Stimulated activated CD4-positive, alpha-beta T cell treated with anti-CD3 and anti-CD28 coated beads, Interleukin-12 subunit alpha, Interleukin-12 subunit beta, amount 100 ng/mL, for 4 hours (primary cell): ENCODE data around the gene SLC9A8.
A peak's percentile ranks its signal among the peaks of the same experiment; 100 is the strongest.

Source experiments
- DNase-seq: peaks from one replicate; pipeline ENCODE4 v3.0.0-alpha.2; 2020

Gene SLC9A8

DNA sequence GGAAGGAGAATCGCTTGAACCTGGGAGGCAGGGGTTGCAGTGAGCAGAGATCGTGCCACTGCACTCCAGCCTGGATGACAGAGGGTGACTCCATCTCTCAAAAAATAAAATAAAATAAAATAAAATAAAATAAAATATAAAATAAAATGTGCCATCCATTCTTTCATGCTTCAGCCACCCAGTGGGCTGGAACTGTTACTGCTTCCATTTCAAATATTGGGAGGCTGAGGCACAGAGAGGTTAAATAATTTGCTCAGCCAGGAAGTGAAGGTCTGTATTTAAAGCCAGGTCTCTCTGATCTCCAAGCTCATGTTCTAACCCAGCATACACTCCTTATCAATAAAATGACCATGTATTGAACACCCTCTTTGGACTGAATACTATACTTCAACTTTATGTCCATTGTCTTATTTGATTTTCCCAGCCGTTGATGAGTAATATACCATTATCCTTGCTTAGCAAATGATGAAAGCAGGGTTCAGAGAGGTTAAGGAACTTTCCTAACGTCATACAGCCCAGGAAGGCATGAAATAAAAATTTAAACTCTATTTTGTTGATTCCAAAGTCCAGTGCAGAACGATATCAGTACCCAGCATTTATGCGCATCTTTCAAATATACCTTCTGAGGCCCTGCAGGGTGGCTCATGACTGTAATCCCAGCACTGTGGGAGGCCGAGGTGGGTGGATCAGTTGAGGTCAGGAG lies 25.8 kb upstream of the SLC9A8 start:
- no peak for DNase-seq

- DNase-seq: no peak
Observed at GRCh38 chr20:49787371-49788357, 25.0 kb upstream of the SLC9A8 start.

GRCh38 chr20:49790077-49790798 lies 22.4 kb upstream of the SLC9A8 start:
- no peak for DNase-seq

DNA sequence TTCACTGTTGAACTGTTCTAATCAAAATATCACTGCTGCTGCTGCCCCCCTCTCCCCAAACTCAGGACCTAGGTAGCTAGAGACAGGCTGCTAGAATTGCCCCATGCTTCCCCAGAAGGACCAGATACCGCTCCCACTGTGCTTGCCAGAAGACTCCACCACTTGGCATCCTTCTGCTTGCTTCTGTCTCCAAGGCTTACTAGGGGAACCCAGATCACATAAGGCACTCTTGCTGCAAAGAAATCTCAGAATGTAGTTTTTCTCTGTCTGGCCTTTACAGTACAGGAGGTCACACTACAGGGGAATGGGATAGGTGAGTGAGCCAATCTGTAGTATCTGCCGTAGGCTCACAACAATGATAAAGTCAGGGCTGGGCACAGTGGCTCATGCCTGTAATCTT lies 21.5 kb upstream of the SLC9A8 start:
- DNase-seq: no peak

GRCh38 chr20:49792006-49792405 lies 20.6 kb upstream of the SLC9A8 start:
- DNase-seq: no peak

- DNase-seq: no peak
Observed at GRCh38 chr20:49792611-49793010, 20.0 kb upstream of the SLC9A8 start.

DNA sequence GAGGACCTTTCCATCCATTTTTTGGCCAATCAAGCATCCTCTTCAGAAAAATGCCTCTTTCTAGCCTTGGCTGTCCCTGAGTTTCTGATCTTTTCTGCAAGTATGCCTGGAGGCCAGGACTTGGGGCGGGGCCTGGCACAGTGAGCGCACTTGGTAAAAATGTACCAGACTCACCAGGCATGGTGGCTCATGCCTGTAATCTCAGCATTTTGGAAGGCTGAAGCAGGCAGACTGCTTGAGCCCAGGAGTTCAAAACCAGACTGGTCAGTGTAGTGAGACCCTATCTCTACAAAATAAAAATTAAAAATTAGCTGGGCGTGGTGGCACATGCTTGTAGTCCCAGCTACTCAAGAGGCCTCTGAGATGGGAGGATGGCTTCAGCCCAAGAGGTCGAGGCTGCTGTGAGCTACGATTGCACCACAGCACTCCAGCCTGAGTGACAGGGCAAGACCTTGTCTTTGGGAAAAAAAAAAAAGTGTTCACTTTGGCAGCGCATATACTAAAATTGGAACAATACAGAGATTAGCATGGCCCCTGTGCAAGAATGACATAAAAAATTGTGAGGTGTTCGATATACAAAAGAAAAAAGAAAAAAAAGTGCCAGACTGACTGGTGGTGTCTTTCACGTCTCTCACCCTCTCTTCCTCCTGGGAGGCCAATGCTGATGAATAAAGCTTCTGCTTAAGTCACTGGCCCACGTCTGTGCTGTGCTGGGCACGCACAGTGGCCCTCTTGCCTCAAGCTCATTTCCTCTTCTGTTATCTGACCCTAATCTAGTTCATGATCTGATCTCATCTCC lies 18.1 kb upstream of the SLC9A8 start:
- DNase-seq: no peak

GRCh38 chr20:49795135-49795424 lies 17.5 kb upstream of the SLC9A8 start:
- no peak for DNase-seq

DNA sequence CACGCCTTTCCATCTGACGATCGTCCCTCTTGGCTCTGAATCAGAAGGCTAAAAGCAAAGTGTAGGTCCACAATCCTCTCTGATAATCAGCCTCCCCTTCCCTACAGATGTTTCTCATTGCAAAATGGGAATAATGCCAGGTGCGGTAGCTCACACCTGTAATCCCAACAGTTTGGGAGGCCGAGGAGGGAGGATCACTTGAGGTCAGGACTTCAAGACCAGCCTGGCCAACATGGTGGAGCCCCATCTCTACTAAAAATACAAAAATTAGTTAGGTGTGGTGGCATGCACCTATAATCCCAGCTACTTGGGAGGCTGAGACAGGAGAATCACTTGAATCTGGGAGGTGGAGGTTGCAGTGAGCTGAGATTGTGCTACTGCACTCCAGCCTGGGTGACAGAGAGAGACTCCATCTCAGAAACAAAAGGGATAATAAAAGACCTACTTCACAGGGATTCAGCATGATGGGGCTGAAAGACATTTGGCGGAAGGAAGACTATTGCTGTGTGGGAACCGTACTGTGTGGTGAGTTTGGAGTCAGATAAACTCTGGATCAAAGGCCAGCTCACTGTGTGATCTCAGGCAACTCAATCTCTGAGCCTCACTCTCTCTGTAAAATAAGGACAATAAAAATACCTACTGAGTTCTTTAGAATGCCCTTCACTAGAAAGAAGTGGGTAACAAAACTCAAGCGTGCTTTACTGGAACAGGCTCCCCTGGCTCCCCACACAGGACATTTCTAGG lies 15.9 kb upstream of the SLC9A8 start:
- DNase-seq: no peak

- no peak for DNase-seq
Observed at GRCh38 chr20:49797344-49797615, 15.3 kb upstream of the SLC9A8 start.

GRCh38 chr20:49798718-49799117 lies 13.9 kb upstream of the SLC9A8 start:
- no peak for DNase-seq

DNA sequence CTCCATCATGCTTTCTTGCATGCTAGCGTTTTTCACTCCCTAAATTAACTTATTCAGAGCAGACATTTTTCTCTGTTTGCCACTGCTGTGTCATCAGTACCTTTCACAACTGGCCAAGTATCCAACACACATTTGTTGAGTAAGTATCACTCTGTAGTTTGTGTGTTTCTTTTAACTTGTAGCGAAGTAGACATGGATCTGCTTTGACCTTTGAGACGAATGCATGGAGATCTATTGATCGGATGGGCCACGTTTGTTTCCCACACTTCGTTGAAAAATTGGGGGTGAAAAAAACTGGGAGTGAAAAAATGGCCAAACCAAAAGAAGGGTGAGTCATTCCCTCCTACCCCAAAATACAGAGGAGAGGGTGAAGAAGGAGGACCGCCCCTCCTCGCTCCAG lies 12.9 kb upstream of the SLC9A8 start:
- no peak for DNase-seq

- no peak for DNase-seq
Observed at GRCh38 chr20:49803418-49803817, 9.2 kb upstream of the SLC9A8 start.

- DNase-seq: no peak
Observed at GRCh38 chr20:49804364-49804763, 8.3 kb upstream of the SLC9A8 start.

- DNase-seq: peak; percentile 20
Observed at GRCh38 chr20:49805224-49805876, 7.3 kb upstream of the SLC9A8 start.

- DNase-seq: no peak
Observed at GRCh38 chr20:49808753-49809152, 3.9 kb upstream of the SLC9A8 start.

DNA sequence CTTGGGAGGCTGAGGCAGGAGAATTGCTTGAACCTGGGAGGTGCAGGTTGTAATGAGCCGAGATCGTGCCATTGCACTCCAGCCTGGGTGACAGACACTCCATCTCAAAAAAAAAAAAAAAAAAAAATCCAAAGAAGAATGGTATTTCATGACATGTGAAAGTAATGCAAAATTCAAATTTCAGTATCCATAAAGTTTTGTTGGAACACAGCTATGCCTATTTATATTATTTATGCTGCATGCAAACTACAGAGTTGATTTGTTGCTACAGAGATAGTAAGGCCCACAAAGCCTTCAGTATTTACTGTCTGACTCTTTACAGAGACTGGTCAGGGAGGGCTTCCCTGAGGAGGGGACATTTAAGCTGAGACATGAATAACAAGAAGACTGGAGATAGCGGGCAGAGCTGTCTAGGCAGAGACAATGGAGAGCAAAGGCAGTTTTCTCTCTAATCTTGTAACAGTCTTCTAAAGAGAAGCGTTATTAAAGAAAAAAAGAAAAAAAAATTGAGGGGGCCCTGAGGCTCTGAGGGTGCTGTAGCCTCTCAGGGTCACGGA lies 2.7 kb upstream of the SLC9A8 start:
- DNase-seq: no peak

DNA sequence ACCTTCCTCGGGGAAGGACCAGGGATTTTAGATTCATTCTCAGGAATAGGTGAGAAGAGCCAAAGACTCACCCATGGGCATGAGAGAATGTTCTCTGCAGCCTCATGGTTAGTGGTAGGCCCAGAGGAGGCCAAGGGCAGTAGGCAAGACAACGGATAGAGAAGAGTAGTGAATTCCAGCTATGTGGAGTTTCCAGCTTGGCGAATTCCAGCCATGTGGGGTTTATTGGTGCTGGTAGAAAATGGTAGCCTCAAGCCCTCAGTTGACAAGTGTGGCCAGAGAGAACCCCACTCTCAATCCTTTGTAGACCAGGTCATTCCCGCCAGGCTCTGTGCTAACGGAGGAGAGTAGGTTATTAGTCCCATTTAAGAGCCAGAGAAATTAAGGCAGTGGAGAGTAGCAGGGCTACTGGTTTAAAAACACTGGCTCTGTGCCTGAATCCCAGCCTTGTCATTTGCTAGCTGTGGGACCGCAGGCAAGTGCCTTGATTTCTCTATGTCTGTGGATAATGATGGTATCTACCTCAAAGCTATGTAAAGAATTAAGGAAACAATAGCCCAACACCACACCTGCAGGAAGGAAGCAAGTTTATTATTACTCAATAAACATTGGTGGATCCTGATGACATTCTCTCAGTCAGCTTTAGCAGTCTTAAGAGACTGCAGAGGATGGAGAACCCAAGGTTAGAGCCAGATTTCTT lies 2.0 kb upstream of the SLC9A8 start:
- no peak for DNase-seq

- no peak for DNase-seq
Observed at GRCh38 chr20:49811825-49812506, 662 bp upstream of the SLC9A8 start.

- DNase-seq: no peak
Observed at GRCh38 chr20:49813305-49813974, 812 bp downstream of the SLC9A8 start.
